Stimulated activated CD4-positive, alpha-beta T cell treated with anti-CD3 and anti-CD28 coated beads, Interleukin-15, amount 100 ng/mL, for 1 hour (primary cell): ENCODE data around the gene TUBB3.
"Not testable (repeated sequence)": the region's sequence is repeated elsewhere in the genome, so short reads cannot be mapped to it uniquely, and the experiment has no call there.

ENCODE experiments used
- DNase-seq, 2 donors: peaks; one replicate each; pipeline ENCODE4 v3.0.0-alpha.2; 2020; ENCODE audit warnings: low read depth in 1 of 2, low spot score in 1 of 2

Gene TUBB3

GRCh38 chr16:89964201-89964600, 41.1 kb downstream of the TUBB3 start:
- no peak for DNase-seq

DNA sequence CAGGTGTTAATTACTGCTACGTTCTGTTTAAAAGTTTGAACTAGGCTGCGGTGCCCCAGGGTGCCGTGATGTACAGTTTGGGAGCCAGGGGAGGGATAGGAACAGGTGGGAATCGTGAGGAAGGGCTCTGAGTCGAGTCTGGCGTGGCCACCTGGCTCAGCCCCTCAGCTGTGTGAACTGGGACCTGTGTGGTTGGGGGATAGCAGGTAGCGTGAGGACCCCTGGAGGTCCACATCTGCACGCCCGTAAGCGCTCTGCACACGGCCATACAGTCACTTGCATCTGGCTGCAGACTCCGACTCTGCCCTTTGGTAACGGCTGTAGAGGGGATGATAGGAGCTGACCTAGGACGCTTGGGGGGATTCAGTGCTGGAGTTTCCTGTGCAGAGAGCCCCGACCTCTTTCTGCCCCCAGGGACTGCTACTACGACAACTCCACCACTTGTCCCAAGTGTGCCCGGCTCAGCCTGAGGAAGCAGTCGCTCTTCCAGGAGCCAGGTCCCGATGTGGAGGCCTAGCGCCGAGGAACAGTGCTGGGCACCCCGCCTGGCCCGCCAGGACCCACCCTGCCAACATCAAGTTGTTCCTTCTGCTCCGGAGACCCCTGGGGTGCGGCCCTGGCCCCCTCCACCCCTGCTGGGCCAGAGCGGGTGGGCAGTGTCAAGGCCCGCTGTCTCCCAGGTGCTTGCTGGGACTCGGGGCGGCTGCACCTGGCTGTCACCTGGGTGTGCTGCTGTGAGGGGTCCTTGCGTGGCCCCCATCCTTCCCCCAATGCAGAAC, 42.5 kb downstream of the TUBB3 start:
- no peak for DNase-seq

GRCh38 chr16:89966756-89967155, 43.6 kb downstream of the TUBB3 start:
- DNase-seq = no peak

DNA sequence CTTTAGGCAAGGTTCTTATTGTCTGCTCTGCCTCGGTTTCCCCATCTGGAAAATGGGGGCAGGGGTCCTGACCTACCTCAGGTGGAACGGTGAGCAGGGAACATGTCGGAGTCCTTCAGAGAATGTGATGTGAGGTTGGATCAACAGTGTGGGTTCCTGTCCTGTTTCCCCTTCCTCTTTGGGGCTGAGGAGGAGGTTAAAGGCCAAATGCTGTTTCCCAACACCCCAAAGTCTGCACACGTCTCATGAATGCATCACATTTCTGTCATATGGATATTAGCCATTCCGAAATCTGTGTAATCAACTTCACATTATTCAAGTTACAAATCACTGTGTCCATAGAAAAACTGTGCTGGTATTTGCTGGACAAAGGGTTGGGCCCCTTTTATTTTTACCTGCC, 44.3 kb downstream of the TUBB3 start:
- not testable (repeated sequence) for DNase-seq

- not testable (repeated sequence) for DNase-seq
Observed at GRCh38 chr16:89968074-89968473, 44.9 kb downstream of the TUBB3 start.

DNA sequence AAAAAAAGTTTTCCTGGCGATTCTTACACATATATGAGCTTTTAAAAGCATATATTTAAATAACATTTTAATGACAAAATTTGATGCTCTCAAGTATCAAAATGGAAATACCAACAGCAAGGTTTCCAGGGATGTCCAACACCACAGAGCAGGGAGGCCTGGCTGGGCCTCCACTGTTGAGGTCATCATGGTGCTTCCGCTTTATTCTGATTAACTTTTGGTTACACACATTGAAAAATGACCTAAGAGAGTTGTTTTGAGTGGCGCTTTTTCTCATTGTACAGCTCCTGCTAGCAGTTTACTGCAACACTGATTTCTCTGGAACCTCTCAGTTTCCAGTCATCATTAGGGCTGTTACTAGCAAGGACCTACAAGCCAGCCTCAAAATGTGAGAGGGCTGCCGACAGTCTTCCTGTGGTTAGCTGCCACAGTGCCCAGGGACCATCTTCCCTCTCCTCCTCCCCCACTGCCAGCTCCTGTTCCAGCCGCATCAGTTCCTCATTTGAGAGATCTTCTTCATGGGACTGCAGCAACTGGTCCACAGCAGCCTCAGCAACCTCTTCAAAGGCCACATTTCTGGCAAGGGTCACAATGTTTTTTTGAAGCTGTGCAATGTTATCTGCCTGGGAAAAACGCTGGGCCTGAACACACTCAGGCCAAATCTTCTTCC, 46.7 kb downstream of the TUBB3 start:
- no peak for DNase-seq

- DNase-seq = no peak
Observed at GRCh38 chr16:89971495-89972243, 48.5 kb downstream of the TUBB3 start.

DNA sequence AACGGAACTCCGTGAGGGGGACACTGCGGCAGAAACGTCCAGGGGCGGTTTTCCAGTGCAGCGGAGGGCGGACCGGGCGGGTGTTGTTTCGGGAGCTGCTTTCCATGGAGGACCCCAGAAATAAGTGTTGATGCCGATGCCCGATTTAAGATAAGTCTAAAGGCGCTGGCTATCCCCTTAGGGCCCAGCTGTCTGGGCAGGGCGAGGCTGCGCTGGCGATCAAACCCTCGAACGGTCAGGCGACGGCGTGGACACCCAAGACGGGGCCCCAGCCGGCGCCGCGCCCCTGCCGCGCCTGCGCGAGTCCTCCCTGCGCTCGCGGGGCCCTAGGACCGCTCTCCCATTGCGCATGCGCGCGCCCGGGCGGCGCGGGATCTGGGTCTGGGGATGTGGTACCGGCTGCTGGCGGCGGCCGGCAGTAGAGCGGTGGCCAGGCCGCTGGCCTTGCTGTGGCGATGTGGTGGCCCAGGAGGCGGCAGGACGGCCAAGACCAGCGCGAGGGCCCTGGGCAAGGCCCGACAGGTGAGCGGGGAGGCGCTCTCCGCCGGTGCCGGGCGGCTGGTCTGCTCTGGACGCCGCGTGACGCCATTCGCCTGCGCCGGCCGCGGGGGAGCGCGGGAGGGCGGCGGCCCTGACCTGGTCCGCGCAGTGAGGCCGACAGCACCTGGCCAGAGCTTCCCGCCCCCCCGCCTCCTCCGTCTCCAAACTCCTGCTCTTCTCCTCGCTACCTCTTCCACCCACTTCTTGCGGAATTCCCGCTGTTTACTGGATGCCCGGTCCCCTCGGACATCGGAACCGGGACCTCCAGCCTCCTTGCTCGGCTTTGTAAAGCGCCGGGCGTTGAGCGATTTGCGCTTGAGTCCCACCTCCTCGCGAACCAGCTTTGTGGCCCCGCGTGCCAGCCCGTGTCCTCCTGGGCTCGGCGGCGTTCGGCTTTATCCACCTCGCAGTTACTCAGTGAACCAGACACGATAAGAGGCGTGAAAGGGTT, 49.4 kb downstream of the TUBB3 start:
- DNase-seq = peak; percentile 86 to 89

- no peak for DNase-seq
Observed at GRCh38 chr16:89973235-89973634, 50.1 kb downstream of the TUBB3 start.

DNA sequence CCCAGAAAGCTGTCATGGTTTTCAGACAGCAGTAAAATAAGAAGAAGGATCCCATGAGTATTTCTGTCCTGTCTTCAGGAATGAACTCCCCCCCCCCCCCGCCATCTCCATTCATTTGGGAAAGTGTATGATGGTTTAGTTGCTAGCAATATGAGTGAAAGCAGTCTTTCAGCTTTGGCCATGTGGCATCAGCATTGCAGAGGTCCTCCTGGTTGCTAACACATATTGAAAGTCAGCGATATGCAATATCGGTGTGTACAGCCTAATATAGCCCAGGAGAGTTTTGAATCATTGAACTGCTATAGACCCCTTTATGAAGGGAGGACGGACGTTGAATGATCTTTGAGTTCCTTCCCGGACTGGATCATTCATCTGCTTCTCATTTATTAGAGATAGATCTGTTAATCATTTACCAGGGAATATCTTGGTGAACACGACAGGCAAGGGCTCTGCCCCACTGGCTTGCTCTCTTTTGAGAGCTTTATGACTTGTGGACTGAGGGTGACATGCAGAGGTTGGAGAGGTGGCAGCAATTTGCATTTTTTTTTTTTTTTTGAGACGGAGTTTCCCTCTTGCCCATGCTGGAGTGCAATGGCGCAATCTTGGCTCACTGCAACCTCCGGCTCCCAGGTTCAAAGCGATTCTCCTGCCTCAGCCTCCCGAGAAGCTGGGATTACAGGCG, 50.7 kb downstream of the TUBB3 start:
- DNase-seq = no peak

DNA sequence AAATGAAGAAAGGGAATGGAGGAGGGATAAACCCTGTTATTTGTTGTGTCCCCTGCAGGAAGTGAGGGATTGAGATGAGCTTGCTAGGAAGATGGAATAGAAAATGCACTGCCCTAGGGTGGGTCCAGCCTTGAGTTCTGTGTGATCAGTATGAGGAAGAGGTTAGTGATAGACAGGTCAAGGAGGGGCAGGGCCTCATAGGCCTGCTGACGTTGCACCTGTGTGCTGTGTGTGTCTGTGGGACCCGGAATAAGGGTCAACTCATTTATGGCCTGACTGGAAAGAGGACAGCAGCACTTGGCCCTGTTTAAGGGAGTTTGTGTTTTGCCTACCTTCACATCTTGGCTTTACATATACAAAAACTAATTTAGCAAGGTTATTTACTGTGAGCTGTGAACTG, 51.7 kb downstream of the TUBB3 start:
- DNase-seq = no peak

DNA sequence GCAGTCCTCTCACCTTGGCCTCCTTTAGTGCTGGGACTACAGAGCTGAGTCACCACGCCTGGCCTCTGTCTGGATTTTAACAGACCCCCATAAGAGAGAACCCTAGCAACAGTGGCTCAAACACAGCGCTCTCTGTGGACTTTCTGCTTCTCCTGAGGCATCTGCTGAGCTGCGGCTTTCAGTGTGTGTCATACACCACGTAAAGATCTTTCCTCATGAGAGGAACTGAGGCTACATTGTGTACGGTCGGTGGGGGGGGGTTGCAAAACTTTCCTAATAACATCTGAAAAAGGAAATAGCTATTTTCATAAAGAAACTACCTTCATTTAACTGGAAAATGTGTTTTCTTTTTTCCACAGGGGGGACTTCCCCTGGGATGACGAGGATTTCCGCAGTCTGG, 58.3 kb downstream of the TUBB3 start:
- DNase-seq = no peak

- DNase-seq = no peak
Observed at GRCh38 chr16:89982318-89982717, 59.2 kb downstream of the TUBB3 start.

DNA sequence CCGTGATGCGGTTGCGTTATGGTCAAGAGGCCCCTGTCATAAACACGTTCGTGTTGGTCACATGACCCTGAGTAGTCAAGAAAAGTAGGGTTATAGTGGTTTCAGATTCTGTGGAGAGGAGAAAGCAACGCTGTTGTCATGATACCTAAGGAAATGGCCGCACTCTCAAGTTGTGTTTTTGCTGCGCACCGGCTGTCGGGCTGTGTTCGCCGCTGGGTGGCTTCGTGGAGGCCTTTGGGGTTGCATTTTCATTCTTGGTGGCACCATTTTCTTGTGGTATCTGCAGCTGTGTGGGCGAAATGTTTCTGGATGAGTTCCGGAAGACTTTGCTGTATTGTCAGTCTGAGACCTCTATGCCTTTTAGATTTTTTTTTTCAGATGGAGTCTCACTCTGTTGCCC, 60.4 kb downstream of the TUBB3 start:
- no peak for DNase-seq

DNA sequence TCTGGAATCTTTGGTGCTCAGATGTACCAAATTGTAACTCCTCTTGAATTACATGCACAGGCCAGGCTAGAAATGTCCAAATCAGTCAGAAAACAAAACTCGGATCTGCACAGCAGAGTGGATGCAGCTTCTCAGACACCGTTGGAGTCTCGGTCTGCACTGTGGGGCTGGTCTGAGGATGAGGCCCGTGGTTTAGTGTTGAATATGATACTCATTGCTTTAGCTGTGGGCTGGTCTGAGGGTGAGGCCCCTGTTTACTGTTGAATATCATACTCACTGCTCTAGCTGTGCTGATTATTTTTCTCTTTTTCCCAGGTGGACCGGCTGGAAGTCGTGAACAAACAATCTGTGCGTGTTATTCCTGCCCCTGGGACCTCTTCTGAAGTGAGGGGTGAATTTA, 61.1 kb downstream of the TUBB3 start:
- DNase-seq = no peak

- no peak for DNase-seq
Observed at GRCh38 chr16:89985219-89985618, 62.1 kb downstream of the TUBB3 start.
